Measurements from ENCODE around the gene COL6A2.

DNA sequence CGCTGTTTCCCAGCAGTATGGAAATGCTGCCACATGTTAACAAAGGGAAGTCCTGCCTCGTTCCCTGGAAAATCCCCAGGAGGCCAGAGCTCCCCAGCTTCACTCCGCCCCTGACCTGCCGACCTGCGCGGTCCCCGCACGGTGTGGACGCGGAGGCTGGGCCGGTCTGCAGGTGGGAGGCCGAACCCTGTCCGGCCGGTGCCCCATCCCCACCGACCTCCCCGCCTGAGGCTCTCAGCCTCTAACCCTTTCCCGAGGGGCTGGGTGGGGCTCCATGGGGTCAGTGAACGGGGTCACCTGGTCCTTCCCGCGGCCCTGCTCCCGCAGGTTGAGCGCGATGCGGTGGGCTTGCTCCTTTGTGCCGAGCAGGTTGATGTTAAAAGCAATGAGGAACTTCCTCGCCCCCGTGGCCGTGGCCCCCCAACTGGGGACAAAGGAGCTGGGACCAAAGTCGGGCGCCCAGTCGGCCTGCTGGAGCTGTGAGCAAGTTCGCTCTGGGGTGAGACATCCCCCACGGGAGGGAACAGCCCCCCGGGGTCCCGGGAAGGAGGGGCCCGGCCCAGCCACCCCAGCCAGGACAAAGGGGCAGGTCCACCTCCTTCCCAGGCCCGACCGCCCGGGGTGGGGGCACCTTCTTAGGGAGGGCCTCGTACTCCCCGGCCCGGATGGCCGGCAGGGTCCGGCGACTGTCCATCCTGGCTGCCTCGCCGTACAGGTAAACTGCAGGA lies 53.5 kb downstream of the COL6A2 start:
- TF ChIP-seq ZFX (IDR thresholded peaks at IDR 0.05) (no peak), POLR2AphosphoS5 (IDR thresholded peaks at IDR 0.05; ENCODE audit: low read depth, low read length) (no peak), POLR2A (IDR thresholded peaks at IDR 0.05; ENCODE audit: borderline replicate concordance, extremely low read depth, insufficient read depth, insufficient read length) (no peak), EZH2 (IDR thresholded peaks at IDR 0.05) (no peak), TCF7L2 (IDR thresholded peaks at IDR 0.05; ENCODE audit: borderline replicate concordance, extremely low read depth, insufficient read depth, insufficient read length) (no peak), RAD21 (IDR thresholded peaks at IDR 0.05; ENCODE audit: low read depth) (no peak), EZH2phosphoT487 (IDR thresholded peaks at IDR 0.05; ENCODE audit: borderline replicate concordance) (no peak), ZNF274 (IDR thresholded peaks at IDR 0.05; ENCODE audit: low read depth, low read length) (no peak), SP1 (IDR thresholded peaks at IDR 0.05; ENCODE audit: low read depth) (no peak)
- TF ChIP-seq, protein P1, sequence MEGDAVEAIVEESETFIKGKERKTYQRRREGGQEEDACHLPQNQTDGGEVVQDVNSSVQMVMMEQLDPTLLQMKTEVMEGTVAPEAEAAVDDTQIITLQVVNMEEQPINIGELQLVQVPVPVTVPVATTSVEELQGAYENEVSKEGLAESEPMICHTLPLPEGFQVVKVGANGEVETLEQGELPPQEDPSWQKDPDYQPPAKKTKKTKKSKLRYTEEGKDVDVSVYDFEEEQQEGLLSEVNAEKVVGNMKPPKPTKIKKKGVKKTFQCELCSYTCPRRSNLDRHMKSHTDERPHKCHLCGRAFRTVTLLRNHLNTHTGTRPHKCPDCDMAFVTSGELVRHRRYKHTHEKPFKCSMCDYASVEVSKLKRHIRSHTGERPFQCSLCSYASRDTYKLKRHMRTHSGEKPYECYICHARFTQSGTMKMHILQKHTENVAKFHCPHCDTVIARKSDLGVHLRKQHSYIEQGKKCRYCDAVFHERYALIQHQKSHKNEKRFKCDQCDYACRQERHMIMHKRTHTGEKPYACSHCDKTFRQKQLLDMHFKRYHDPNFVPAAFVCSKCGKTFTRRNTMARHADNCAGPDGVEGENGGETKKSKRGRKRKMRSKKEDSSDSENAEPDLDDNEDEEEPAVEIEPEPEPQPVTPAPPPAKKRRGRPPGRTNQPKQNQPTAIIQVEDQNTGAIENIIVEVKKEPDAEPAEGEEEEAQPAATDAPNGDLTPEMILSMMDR (IDR thresholded peaks at IDR 0.05 in 2 of 3, conservative IDR thresholded peaks at IDR 0.05 in 1 of 3; ENCODE audit: borderline replicate concordance in 1 of 3, insufficient read depth in 1 of 3, low read depth in 2 of 3, low read length in 2 of 3), result no peak
- TF ChIP-seq, protein P2, sequence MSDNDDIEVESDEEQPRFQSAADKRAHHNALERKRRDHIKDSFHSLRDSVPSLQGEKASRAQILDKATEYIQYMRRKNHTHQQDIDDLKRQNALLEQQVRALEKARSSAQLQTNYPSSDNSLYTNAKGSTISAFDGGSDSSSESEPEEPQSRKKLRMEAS (IDR thresholded peaks at IDR 0.05), result no peak

Data from HCT116 (cell line).